ENCODE data around the gene NR2E1.

Gene NR2E1

GRCh38 chr6:108187519-108187918 is 21.7 kb downstream of the NR2E1 start:
- H3K4me1 ChIP-seq (ENCODE audit: control insufficient read depth, insufficient read depth, low read length) = no peaks in the 10 kb centered on the region
- ChIA-PET CTCF (interaction anchor here (1.0 to 1.4 kb wide), 2 partner anchors 30 to 304 kb away, joined by 3 to 4 read pairs; no protein-coding TSS in a partner anchor), POLR2A (no interaction called here)

GRCh38 chr6:108193131-108193530 is 27.3 kb downstream of the NR2E1 start:
- no peaks in the 10 kb centered on the region for H3K9me3 ChIP-seq (ENCODE audit: control insufficient read depth, insufficient read depth, low read depth, low read length)

More at GRCh38 chr6:108187519-108187918, 21.7 kb downstream of the NR2E1 start:
- no peak overlapping the region for H3K4me3 ChIP-seq (ENCODE audit: low read depth, low read length)
- no peaks in the 10 kb centered on the region for H3K36me3 ChIP-seq (ENCODE audit: control insufficient read depth in 2 of 2, insufficient read depth in 1 of 2, low read length in 2 of 2)
- no peak overlapping the region for H3K27ac ChIP-seq (ENCODE audit: extremely low read depth, low read depth, low read length)
- no peaks in the 10 kb centered on the region for H3K9me3 ChIP-seq (ENCODE audit: control insufficient read depth, insufficient read depth, low read depth, low read length)
- no peak for TF ChIP-seq OSR2 (tag by site-specific recombination; IDR thresholded peaks at IDR 0.05)
- no peak for TF ChIP-seq ZNF112 (tag by site-specific recombination; IDR thresholded peaks at IDR 0.05)
- TF ChIP-seq, protein P1, sequence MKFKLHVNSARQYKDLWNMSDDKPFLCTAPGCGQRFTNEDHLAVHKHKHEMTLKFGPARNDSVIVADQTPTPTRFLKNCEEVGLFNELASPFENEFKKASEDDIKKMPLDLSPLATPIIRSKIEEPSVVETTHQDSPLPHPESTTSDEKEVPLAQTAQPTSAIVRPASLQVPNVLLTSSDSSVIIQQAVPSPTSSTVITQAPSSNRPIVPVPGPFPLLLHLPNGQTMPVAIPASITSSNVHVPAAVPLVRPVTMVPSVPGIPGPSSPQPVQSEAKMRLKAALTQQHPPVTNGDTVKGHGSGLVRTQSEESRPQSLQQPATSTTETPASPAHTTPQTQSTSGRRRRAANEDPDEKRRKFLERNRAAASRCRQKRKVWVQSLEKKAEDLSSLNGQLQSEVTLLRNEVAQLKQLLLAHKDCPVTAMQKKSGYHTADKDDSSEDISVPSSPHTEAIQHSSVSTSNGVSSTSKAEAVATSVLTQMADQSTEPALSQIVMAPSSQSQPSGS (tag by site-specific recombination; IDR thresholded peaks at IDR 0.05; ENCODE audit: low read depth) = no peak
- no peak for TF ChIP-seq KLF9 (tag by site-specific recombination; IDR thresholded peaks at IDR 0.05; ENCODE audit: low read depth)
- no peak for TF ChIP-seq ZBTB6 (tag by site-specific recombination; IDR thresholded peaks at IDR 0.05)

GRCh38 chr6:108193835-108194234 is 28.0 kb downstream of the NR2E1 start:
- H3K4me3 ChIP-seq (ENCODE audit: low read depth, low read length) = no peak overlapping the region
- H3K4me1 ChIP-seq (ENCODE audit: control insufficient read depth, insufficient read depth, low read length) = no peaks in the 10 kb centered on the region
- no peaks in the 10 kb centered on the region for H3K9me3 ChIP-seq (ENCODE audit: control insufficient read depth, insufficient read depth, low read depth, low read length)
- ChIA-PET POLR2A (no interaction called here), CTCF (interaction anchor here (0.5 kb wide), 1 partner anchor 135 kb away, joined by 3 read pairs; no protein-coding TSS in a partner anchor)
- H3K36me3 ChIP-seq (ENCODE audit: control insufficient read depth in 2 of 2, insufficient read depth in 1 of 2, low read length in 2 of 2) = no peaks in the 10 kb centered on the region
- TF ChIP-seq KLF7 (tag by site-specific recombination; IDR thresholded peaks at IDR 0.05; ENCODE audit: borderline replicate concordance) = no peak
- TF ChIP-seq ZBTB7A (tag by site-specific recombination; IDR thresholded peaks at IDR 0.05; ENCODE audit: low read depth) = no peak
- peak; percentile 85 for TF ChIP-seq PRDM1 (tag by site-specific recombination; IDR thresholded peaks at IDR 0.05)
- no peak for TF ChIP-seq ZNF354C (tag by site-specific recombination; IDR thresholded peaks at IDR 0.05; ENCODE audit: borderline replicate concordance, low read depth)
- 0 out of 2 replicates have a peak, but pooled peaks have one; percentile 13 for TF ChIP-seq ZNF366 (tag by site-specific recombination; conservative IDR thresholded peaks at IDR 0.05)
- TF ChIP-seq FEZF1 (tag by site-specific recombination; IDR thresholded peaks at IDR 0.05) = no peak
- no peak for TF ChIP-seq ZNF169 (tag by site-specific recombination; IDR thresholded peaks at IDR 0.05)
- no peak for TF ChIP-seq ZNF600 (tag by site-specific recombination; IDR thresholded peaks at IDR 0.05)
- no peak for TF ChIP-seq ZNF335 (tag by site-specific recombination; conservative IDR thresholded peaks at IDR 0.05)
- no peak overlapping the region for H3K27ac ChIP-seq (ENCODE audit: extremely low read depth, low read depth, low read length)

More at GRCh38 chr6:108193131-108193530, 27.3 kb downstream of the NR2E1 start:
- Histone ChIP-seq H3K4me3 (ENCODE audit: low read depth, low read length) (no peak overlapping the region), H3K36me3 (ENCODE audit: control insufficient read depth in 2 of 2, insufficient read depth in 1 of 2, low read length in 2 of 2) (no peaks in the 10 kb centered on the region), H3K27ac (ENCODE audit: extremely low read depth, low read depth, low read length) (no peak overlapping the region), H3K4me1 (ENCODE audit: control insufficient read depth, insufficient read depth, low read length) (no peaks in the 10 kb centered on the region)
- CTCF ChIA-PET = no interaction called here
- no peak for TF ChIP-seq ZNF777 (tag by site-specific recombination; IDR thresholded peaks at IDR 0.05; ENCODE audit: borderline replicate concordance)
- no peak for TF ChIP-seq PRDM1 (tag by site-specific recombination; IDR thresholded peaks at IDR 0.05)
- TF ChIP-seq KLF17 (tag by site-specific recombination; IDR thresholded peaks at IDR 0.05) = no peak
- POLR2A ChIA-PET = no interaction called here

Data from HEK293 (cell line).